DOHH2 (cell line): ENCODE results near the gene KSR1.

Source experiments
- CTCF ChIP-seq: fragments of 200-600 bp; sonication (generic); IDR thresholded peaks from one replicate; pipeline ENCODE4 v1.5.1; 2014; ENCODE audit warnings: antibody characterized with exemption, mild to moderate bottlenecking, low read depth, low read length; ENCODE audit not compliant: poor library complexity, severe bottlenecking
- EZH2phosphoT487 ChIP-seq: fragments of 200-600 bp; sonication (generic); IDR thresholded peaks from 2 replicates; pipeline ENCODE4 v1.6.1; 2017; ENCODE audit warnings: borderline replicate concordance, mild to moderate bottlenecking, antibody characterized with exemption, low read length, moderate library complexity, mixed read lengths

DNA sequence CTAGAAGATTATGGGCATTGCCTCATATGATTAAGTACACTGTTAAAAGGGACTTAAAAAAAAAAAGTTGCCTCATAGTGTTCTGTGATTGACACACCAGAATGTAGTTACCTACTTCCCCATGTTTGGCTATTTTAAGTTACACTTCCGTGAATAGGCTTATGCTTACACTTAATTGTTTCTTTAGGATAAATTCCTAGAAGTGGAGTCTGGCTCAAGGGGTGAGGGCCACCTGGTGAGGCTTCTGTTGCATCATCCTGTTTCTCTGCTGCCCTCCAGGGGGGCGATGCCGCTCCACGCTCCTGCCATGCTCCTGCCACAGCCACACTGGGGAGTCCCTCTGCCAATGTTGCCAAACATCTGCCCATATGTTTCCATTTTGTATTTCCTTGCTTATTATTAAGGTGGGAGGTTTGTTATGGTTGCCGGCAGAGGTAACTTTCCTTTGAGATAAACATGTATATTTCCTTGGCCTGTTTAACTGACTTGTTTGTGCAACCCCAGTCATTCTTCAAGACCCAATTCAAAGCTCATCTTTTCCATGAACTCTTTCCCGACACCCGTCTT is 73.1 kb downstream of the KSR1 start:
- TF ChIP-seq CTCF, result no peak
- TF ChIP-seq EZH2phosphoT487, result no peak
